Measurements from ENCODE around the gene RNGTT.
"Not testable (repeated sequence)": the region's sequence is repeated elsewhere in the genome, so short reads cannot be mapped to it uniquely, and the experiment has no call there.

Gene RNGTT

DNA sequence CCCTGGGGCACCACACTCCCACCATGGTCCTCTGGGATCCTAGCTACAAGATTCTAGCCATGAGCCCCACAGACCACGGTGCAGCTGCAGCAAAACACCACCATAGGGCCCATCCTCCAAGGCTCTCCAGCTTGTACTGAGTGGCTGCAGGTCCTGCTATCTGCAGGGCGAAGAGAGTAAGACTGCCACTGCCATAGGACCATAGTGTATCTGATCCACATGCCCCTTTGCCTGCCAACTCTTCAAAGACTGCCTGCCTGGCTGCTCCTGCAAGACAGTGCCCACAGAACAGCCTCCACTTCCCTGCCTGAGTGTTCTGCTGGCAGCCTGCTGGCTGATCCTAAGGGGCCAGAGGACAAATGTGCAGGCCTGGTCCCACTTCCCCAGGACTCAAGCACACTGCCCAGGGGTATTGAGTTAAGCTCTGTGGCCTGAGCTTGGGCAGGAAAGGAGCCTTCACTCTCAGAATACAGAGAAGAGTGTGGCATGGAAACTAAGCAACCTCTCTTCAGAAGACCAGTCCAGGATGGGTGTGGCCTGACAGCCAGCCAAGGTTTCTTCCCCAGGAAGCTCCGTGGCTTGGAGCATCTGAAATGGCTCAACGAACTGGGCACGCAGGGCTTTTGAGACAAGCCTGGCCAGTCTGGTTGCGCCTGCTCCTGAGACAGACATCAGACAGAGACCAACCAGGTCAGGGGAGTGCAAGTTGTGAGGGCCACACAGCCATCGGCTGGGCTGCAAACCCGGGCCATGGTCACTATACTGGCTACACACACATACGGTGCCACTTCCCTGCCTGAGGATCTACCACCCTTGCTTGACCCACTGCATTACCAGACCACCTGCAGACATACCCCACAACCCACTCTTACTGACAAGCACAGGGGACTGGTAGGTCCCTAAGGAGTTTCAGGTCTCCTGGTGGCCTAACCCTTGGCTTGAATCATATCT is 54.5 kb downstream of the RNGTT start:
- peak; percentile 13 for DNase-seq

- not testable (repeated sequence) for DNase-seq
Measured at GRCh38 chr6:88907148-88907547, 56.3 kb downstream of the RNGTT start.

GRCh38 chr6:88899569-88900316 is 63.7 kb downstream of the RNGTT start:
- DNase-seq: no peak

DNA sequence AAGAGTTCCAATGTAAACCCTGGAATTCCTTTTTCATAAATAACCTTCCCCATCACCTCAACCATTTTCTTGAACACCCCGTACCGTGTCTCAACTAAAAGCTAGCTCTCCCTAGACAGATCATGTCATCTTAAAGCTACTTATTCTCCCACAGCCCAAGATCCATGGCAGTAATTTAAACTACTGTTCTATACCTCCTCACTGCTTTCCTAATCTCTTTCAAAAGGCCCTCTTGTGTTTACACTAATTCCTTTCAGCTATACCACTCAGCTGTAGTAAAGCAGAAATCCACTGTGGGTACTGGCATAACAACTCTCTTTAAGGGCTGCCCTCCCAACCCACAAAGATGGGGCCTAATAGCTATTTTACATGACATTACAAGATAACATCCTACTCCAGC is 67.5 kb downstream of the RNGTT start:
- DNase-seq: no peak

DNA sequence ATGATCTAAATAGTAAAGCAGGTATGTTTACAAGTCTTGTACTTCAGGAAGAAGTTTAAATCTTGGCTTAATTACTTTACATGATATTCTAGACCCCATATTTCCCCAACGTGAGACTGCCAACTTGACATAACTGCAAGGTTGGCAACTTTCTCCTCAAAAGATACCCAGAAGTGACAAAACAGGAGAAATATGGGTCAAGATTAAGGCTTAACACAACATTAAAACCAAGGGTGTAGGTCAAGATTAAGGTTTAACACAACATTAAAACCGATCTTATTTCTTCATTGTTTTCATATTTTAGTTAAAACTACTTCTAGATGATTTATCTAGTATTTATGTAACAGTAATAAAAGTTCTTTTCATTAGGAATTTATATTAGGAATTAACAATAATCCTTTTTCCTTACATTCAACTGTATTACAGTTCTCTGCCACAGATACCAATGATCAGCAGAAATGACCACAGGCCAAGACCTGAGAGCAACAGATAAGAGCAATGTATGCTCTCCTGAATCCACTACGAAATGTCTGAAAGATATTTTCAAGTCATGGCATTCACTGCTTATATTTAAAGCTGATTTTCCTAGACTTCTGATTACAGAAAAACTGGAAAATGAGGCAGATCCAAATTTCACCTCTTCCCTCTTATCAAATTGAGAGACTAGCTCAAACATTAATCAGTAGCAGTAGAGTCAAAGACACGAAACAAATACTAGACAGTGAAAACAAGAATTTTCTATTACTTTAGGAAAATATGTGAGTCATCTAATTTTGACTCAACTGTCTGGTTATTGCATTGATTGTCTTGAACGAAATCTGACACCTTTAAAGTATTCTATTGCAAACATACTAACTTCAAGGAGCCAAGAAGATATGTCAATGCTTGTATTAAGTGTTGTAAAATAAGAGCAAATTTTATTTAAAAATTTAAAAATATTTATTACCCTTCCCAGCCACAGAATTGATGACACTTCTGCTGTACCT is 72.3 kb downstream of the RNGTT start:
- DNase-seq: no peak

DNA sequence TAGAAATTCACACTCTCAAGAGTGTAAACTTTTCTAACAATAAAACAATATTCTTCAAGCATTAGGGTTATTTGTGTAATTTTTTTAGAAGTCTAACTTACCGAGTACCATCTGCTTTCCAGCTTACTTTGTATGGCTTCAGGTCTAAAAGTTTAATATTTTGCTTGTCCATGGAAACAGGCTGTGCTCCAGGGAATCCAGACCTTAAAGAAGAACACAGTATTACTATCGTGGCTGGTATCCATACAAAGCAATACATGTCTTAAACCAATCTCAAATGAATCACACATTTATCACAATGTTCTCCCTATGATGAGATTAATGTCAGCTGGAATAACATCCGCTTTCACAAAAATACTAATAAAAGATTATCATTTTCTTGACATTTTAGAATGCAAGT is 73.0 kb downstream of the RNGTT start:
- no peak for DNase-seq

- DNase-seq: no peak
Measured at GRCh38 chr6:88884361-88884760, 79.1 kb downstream of the RNGTT start.

DNA sequence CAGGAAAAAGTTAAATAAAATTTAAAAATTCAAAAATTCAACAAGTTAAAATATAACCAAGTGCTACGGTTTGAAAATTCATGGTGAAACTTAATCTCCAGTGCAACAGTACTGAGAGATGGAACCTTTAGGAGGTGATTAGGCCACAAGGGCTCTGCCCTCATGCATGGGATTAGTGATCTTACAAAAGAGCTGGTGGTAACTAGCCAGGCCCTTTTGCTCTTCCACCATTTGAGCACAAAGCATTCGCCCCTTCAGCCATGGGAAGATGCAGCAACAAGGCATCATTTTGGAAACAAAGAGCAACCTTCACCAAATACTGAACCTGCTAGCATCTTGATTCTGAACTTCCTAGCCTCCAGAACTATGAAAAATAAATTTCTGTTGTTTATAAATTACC is 80.9 kb downstream of the RNGTT start:
- no peak for DNase-seq

GRCh38 chr6:88881451-88881850 is 82.0 kb downstream of the RNGTT start:
- no peak for DNase-seq

GRCh38 chr6:88880021-88880420 is 83.4 kb downstream of the RNGTT start:
- no peak for DNase-seq

DNA sequence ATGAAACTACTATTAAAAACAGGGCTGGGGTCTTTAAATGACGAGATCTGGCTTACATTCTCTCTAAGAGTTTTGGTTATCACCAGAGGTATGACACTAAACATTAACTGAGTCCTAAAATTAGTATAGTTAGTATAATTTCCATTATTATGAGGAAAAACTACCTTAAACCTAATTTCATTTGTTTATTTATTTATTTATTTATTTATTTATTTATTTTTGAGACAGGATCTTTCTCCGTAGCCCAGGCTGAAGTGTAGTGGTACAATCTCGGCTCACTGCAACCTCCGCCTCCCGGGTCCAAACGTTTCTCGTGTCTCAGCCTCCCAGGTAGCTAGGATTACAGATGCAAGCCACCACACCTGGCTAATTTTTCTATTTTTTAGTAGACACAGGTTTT is 85.5 kb downstream of the RNGTT start:
- DNase-seq: no peak

DNA sequence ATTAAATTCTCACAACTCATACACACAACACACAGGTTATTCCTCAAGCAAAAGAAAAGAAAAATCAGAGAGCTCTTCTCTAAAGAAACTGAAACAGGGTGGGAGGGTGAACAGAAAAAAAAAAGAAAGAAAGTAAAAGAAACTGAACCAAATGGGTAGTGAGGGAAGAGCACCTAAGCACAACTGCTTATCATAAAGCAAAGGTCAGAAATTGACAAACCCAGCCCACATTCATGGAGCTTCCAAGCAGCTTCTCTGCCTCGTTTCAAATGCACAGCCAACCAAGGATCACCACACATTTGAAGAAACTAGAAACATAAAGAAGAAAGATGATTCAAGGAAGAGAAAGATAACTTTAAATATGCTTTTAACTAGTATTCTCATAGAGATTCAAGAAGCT is 90.5 kb downstream of the RNGTT start:
- DNase-seq: no peak

DNA sequence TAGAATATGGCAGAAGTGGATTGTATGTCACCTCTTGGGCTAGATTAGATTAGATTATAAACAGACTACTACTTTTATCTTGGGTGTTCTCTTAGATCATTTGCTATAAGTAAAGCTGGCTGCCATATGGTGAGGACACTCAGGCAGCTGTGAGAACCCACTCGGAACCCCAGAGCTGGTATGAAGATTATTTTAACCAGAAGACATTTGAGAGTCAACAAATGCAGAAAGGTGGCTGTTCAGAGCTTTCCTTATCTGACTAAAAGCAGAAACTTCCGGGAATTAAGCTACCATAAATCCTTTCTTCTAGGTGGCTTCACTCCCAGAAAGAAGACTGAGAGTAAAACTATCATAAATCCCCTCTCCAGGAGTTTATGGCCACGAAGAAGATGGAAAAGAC is 91.9 kb downstream of the RNGTT start:
- no peak for DNase-seq

DNA sequence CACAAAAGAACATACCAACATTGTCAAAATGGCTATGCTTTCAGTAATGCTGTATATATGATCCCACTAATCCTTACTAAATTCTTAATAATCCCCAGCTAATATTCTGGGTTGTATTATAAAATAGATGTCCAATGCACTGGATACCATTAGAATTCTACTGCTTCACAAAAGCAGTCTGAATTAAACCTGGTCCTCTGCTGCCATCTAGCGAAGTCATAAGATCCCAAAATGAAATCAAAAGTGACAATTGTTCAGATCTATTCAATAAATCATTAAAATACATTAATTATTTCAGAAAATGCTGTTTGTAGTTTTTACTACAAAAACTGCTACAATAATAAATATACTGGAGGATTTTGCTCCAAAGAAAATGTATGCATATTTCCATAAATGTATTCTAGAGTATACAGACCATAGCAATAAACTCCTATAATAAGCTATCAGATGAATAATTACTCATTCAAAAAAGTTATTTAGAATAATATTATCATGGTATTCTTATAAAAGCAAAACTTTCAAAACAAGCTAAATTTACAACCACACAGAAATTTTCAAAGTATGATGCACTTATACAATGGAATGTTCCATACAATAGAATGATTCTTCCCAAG is 92.6 kb downstream of the RNGTT start:
- DNase-seq: peak; percentile 54

GRCh38 chr6:88869263-88870020 is 94.0 kb downstream of the RNGTT start:
- DNase-seq: no peak

GRCh38 chr6:88867841-88868731 is 95.3 kb downstream of the RNGTT start:
- no peak for DNase-seq

GRCh38 chr6:88866856-88867255 is 96.6 kb downstream of the RNGTT start:
- DNase-seq: no peak

DNA sequence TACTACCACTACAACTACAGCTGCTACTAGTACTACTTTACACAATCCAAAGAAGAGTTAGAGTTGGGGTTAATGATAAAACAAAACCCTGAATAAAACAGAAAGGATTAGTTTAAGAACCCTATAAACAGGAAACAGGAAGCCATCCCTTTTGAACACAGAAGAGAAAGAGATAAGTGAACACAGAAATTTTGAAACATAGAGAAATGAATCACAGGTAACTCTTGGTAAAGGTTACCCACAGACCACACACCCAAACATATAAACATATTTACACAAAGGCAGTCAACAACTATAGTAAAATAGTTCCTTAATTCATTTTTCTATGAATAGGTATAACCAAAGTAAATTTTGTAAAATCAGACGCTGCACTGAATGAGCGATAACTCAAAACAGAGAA is 98.1 kb downstream of the RNGTT start:
- no peak for DNase-seq

- DNase-seq: no peak
Measured at GRCh38 chr6:88864359-88865054, 98.9 kb downstream of the RNGTT start.

DNA sequence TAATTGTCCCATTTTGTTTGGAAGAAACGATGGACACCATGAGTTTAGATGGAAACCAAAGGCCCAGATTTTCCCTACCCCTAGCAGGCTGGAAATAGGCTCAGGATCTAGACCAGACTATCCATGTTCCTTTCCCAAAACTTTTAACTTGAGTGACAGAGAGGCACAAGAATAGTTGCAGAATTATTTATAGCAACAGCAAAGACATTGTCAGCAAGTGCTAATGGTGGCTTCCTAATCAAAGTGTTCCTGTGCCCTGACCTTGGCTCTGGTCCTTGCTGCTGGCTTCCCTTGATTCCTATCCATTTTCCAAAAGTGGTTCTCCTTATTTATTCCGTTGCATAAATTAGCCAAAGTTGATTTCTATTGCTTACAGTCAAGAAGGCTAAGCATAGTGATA is 103.1 kb downstream of the RNGTT start:
- DNase-seq: no peak
